Endothelial cell of umbilical vein (primary cell): ENCODE data around the gene KCNJ16. TPM values are rescaled to one million over a fixed set of nuclear protein-coding genes. Genes with fewer than 3 reads are reported as not detected.

Experiments used
- BruUV-seq: library from RNA; stranded (reverse); fragments of 400-500 nt; replicated peaks from 2 replicates; lab custom pipeline; 2021; lab: Mats Ljungman, UMichigan
- CTCF ChIA-PET: fragments of 300-600, 350-600 bp; sonication (Branson Sonifier 250); formaldehyde crosslinking; loops from one replicate; lab custom pipeline; 2021; ENCODE audit warnings: antibody characterized with exemption, inconsistent platforms; lab: Charles Lee
- POLR2A ChIA-PET: fragments of 300-600, 350-600 bp; sonication (Branson Sonifier 250); formaldehyde crosslinking; loops from one replicate; lab custom pipeline; 2021; ENCODE audit warnings: antibody characterized with exemption, inconsistent platforms; lab: Charles Lee
- DNase-seq: peaks from one replicate; pipeline ENCODE4 v3.0.0-alpha.2; 2011; ENCODE audit warnings: low read depth, low spot score
- FAIRE-seq: peaks from 2 replicates; lab custom pipeline; 2011; peaks lifted over from hg19 to GRCh38; lab: Jason Lieb, UNC
- H2AFZ ChIP-seq: 2 replicates; pipeline ENCODE4 v1.6.0; 2012; ENCODE audit warnings: low read depth, low read length, control low read depth, inconsistent platforms
- H3K27ac ChIP-seq: 2 replicates; pipeline ENCODE4 v1.5.1; 2011; ENCODE audit warnings: low read depth, mild to moderate bottlenecking, control low read depth, low read length, moderate library complexity; ENCODE audit not compliant: insufficient read depth
- H3K27me3 ChIP-seq, 2 experiments: 2 replicates each; pipeline versions ENCODE4 v1.6.0 to v1.6.1; 2011; ENCODE audit warnings: low read length in 2 of 2, mixed read lengths in 1 of 2; ENCODE audit not compliant: control insufficient read depth in 2 of 2, insufficient read depth in 2 of 2
- H3K36me3 ChIP-seq, 2 experiments: 2 replicates in 1 of 2; 3 replicates in 1 of 2; pipeline ENCODE4 v1.5.1; 2011; ENCODE audit warnings: low read length in 2 of 2, mild to moderate bottlenecking in 1 of 2, moderate library complexity in 1 of 2; ENCODE audit not compliant: control insufficient read depth in 2 of 2, insufficient read depth in 2 of 2; ENCODE audit errors: extremely low read depth in 1 of 2
- H3K4me1 ChIP-seq: 3 replicates; pipeline ENCODE4 v1.5.1; 2011; ENCODE audit warnings: mild to moderate bottlenecking, low read length; ENCODE audit not compliant: control insufficient read depth, insufficient read depth; ENCODE audit errors: extremely low read depth
- H3K4me2 ChIP-seq: 2 replicates; pipeline ENCODE4 v1.6.1; 2011; ENCODE audit warnings: low read length, control low read depth, mixed read lengths; ENCODE audit not compliant: insufficient read depth
- H3K4me3 ChIP-seq, 3 experiments: fragments of 200-600 bp in 1 of 3; sonication (generic), shearing (Covaris generic) in 1 of 3; replicated peaks in 1 of 3; 2 replicates each; pipeline ENCODE4 v1.5.1; 2011 to 2016; ENCODE audit warnings: control low read depth in 3 of 3, low read length in 3 of 3, mild to moderate bottlenecking in 2 of 3, inconsistent platforms in 1 of 3, low read depth in 1 of 3, moderate library complexity in 1 of 3; ENCODE audit not compliant: insufficient read depth in 1 of 3
- H3K79me2 ChIP-seq: 2 replicates; pipeline ENCODE4 v1.6.0; 2012; ENCODE audit warnings: low read length, inconsistent platforms; ENCODE audit not compliant: control insufficient read depth, insufficient read depth
- H3K9ac ChIP-seq: replicated peaks from 2 replicates; pipeline ENCODE3; 2011; ENCODE audit warnings: low read length, control low read depth; ENCODE audit not compliant: insufficient read depth; ENCODE audit errors: extremely low read depth
- H3K9me1 ChIP-seq: replicated peaks from 3 replicates; pipeline ENCODE4 v1.6.0; 2011; ENCODE audit warnings: mild to moderate bottlenecking, low read length; ENCODE audit not compliant: control insufficient read depth, insufficient read depth; ENCODE audit errors: extremely low read depth
- H3K9me3 ChIP-seq: replicated peaks from 2 replicates; pipeline ENCODE4 v1.5.1; 2012; ENCODE audit warnings: low read length, inconsistent platforms; ENCODE audit not compliant: control insufficient read depth, insufficient read depth
- H4K20me1 ChIP-seq: replicated peaks from 2 replicates; pipeline ENCODE3; 2011; ENCODE audit warnings: mild to moderate bottlenecking, low read length; ENCODE audit not compliant: control insufficient read depth, insufficient read depth; ENCODE audit errors: extremely low read depth
- CTCF ChIP-seq, 2 donors: IDR thresholded peaks; 1 replicate in 1 of 2; 2 replicates in 1 of 2; pipeline ENCODE4 v1.5.1; 2011; ENCODE audit warnings: low read length in 2 of 2, mild to moderate bottlenecking in 2 of 2, moderate library complexity in 2 of 2, control low read depth in 1 of 2, inconsistent platforms in 1 of 2, low read depth in 1 of 2; ENCODE audit not compliant: insufficient read depth in 1 of 2; ENCODE audit errors: extremely low read depth in 1 of 2
- EZH2 ChIP-seq: IDR thresholded peaks from 2 replicates; pipeline ENCODE4 v1.6.1; 2012; ENCODE audit warnings: borderline replicate concordance, low read depth, mild to moderate bottlenecking, moderate library complexity, low read length, inconsistent platforms; ENCODE audit not compliant: severe bottlenecking
- FOS ChIP-seq: IDR thresholded peaks from 2 replicates; pipeline ENCODE4 v1.6.1; 2011; ENCODE audit warnings: mild to moderate bottlenecking, low read length, moderate library complexity, borderline replicate concordance; ENCODE audit not compliant: insufficient read depth
- GATA2 ChIP-seq: IDR thresholded peaks from 2 replicates; pipeline ENCODE4 v1.7.0; 2011; ENCODE audit warnings: low read depth, mild to moderate bottlenecking, moderate library complexity, mixed read lengths, low read length; ENCODE audit not compliant: insufficient read length, insufficient read depth
- JUN ChIP-seq: IDR thresholded peaks from 2 replicates; pipeline ENCODE4 v1.6.1; 2011; ENCODE audit warnings: borderline replicate concordance, low read depth; ENCODE audit not compliant: insufficient read length, insufficient read depth
- MYC ChIP-seq: IDR thresholded peaks from one replicate; pipeline ENCODE4 v1.6.1; 2011; ENCODE audit warnings: mild to moderate bottlenecking, low read depth, low read length
- POLR2A ChIP-seq: IDR thresholded peaks from 2 replicates; pipeline ENCODE4 v1.6.1; 2012; ENCODE audit warnings: low read depth, mild to moderate bottlenecking, control low read depth, low read length
- POLR2AphosphoS5 ChIP-seq: IDR thresholded peaks from 2 replicates; pipeline ENCODE4 v1.6.1; 2012; ENCODE audit warnings: low read depth, mild to moderate bottlenecking, control low read depth, low read length, moderate library complexity; ENCODE audit not compliant: insufficient read depth
- dilution Hi-C: fragments of 300-500 bp; cut with MboI; formaldehyde crosslinking; loops from one replicate; pipeline ENCODE4 v1.15.0; 2019; ENCODE audit warnings: low sequenced_read_pairs; ENCODE audit not compliant: extremely low pct_ligation_motif_present
- intact Hi-C: fragments of 100-400 bp; cut with micrococcal nuclease; formaldehyde crosslinking; loops from one replicate; pipeline ENCODE4 v1.10.0; 2022
- polyA plus RNA-seq, 4 experiments: library from polyadenylated mRNA; depleted of rRNA in 3 of 4; stranded (reverse) in 3 of 4; unstranded in 1 of 4; fragments of >200 nt; gene quantifications; 2 replicates each; pipeline versions ENCODE4 v1.2.1 to v1.2.3, GENCODE V29; 2011 to 2012; ENCODE audit warnings: missing spikeins in 1 of 4
- total RNA-seq: library from RNA; stranded (reverse); gene quantifications from 2 replicates; pipeline ENCODE4 v1.2.3, GENCODE V29; 2021
- TF ChIP-seq, protein P1 (sequence below): IDR thresholded peaks from 2 replicates; pipeline ENCODE4 v1.6.1; 2011; ENCODE audit not compliant: insufficient read depth, insufficient read length

The KCNJ16 gene
- total and polyA plus RNA-seq, 2 donors (not counting 3 experiments of a cell fraction or from before 2014, with no cell fraction given): 0.07 TPM; not detected in 1

- dilution Hi-C loops (no loop called here), intact Hi-C loops (no loop called here)
- H3K9ac ChIP-seq: peak overlapping the region; percentile 71
- no peak overlapping the region for H3K4me3 ChIP-seq
- H4K20me1 ChIP-seq: no peaks in the 10 kb centered on the region
- TF ChIP-seq JUN: no peak
- TF ChIP-seq FOS: no peak
- no peak for TF ChIP-seq CTCF (IDR thresholded peaks at IDR 0.05; ENCODE audit: extremely low read depth in 1 of 2, insufficient read depth in 1 of 2, low read depth in 1 of 2, low read length in 2 of 2)
- no peak for TF ChIP-seq EZH2
- no peak for TF ChIP-seq GATA2
- TF ChIP-seq MYC: no peak
- no peak for TF ChIP-seq POLR2AphosphoS5
- TF ChIP-seq POLR2A: no peak
- TF ChIP-seq, protein P1, sequence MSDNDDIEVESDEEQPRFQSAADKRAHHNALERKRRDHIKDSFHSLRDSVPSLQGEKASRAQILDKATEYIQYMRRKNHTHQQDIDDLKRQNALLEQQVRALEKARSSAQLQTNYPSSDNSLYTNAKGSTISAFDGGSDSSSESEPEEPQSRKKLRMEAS: no peak
- ChIA-PET POLR2A (interaction anchor here (0.6 to 1.8 kb wide), 5 partner anchors 12 to 540 kb away, joined by 3 to 4 read pairs (median 4); no protein-coding TSS in a partner anchor), CTCF (interaction anchor here (0.9 to 2.8 kb wide), 7 partner anchors 14 to 541 kb away, joined by 3 to 19 read pairs (median 6); no protein-coding TSS in a partner anchor)
- no TSS peak for BruUV-seq
- DNase-seq (peak; percentile 83), FAIRE-seq (peak; percentile 76)
- H3K9me1 ChIP-seq: no peaks in the 10 kb centered on the region
- no peaks in the 10 kb centered on the region for H3K79me2 ChIP-seq
- H3K27me3 ChIP-seq: no peaks in the 10 kb centered on the region
- H3K4me2 ChIP-seq: peak overlapping the region; percentile 47
- H2AFZ ChIP-seq: peak overlapping the region; percentile 47
- H3K9me3 ChIP-seq: no peaks in the 10 kb centered on the region
- peaks cover 27% of the 10 kb centered on the region for H3K4me1 ChIP-seq
- no peaks in the 10 kb centered on the region for H3K36me3 ChIP-seq
- H3K27ac ChIP-seq: peak overlapping the region; percentile 82
Measured at GRCh38 chr17:70109497-70109896, 34.5 kb downstream of the KCNJ16 start.
